A204.1 (cell line): ENCODE measurements around the gene IKZF5.

Experiments
- FAIRE-seq: peaks from 2 replicates; lab custom pipeline; 2012; peaks lifted over from hg19 to GRCh38; lab: Jason Lieb, UNC

The IKZF5 gene

GRCh38 chr10:123016228-123016627 lies 7.6 kb upstream of the IKZF5 start:
- FAIRE-seq, result no peak

GRCh38 chr10:123014772-123015171 lies 6.2 kb upstream of the IKZF5 start:
- FAIRE-seq, result no peak

- FAIRE-seq, result no peak
Measured at GRCh38 chr10:123013456-123014419, 5.1 kb upstream of the IKZF5 start.

GRCh38 chr10:123011987-123012386 lies 3.4 kb upstream of the IKZF5 start:
- no peak for FAIRE-seq

GRCh38 chr10:123009105-123009820 lies 668 bp upstream of the IKZF5 start:
- no peak for FAIRE-seq

GRCh38 chr10:123007558-123008354 lies 839 bp downstream of the IKZF5 start:
- peak; percentile 9 for FAIRE-seq

- FAIRE-seq, result no peak
Measured at GRCh38 chr10:123004298-123004697, 4.3 kb downstream of the IKZF5 start.

GRCh38 chr10:123001370-123001769 lies 7.2 kb downstream of the IKZF5 start:
- FAIRE-seq, result no peak

- FAIRE-seq, result no peak
Measured at GRCh38 chr10:123000155-123000554, 8.4 kb downstream of the IKZF5 start.

- FAIRE-seq, result no peak
Measured at GRCh38 chr10:122999347-122999746, 9.2 kb downstream of the IKZF5 start.

- FAIRE-seq, result no peak
Measured at GRCh38 chr10:122998934-122999333, 9.7 kb downstream of the IKZF5 start.

- FAIRE-seq, result no peak
Measured at GRCh38 chr10:122998360-122998917, 10.2 kb downstream of the IKZF5 start.

- FAIRE-seq, result no peak
Measured at GRCh38 chr10:122997864-122998263, 10.7 kb downstream of the IKZF5 start.

GRCh38 chr10:122995936-122996335 lies 12.7 kb downstream of the IKZF5 start:
- no peak for FAIRE-seq

- FAIRE-seq, result no peak
Measured at GRCh38 chr10:122993797-122994336, 14.7 kb downstream of the IKZF5 start.

GRCh38 chr10:122992031-122992585 lies 16.5 kb downstream of the IKZF5 start:
- FAIRE-seq, result peak; percentile 68

GRCh38 chr10:122990278-122990677 lies 18.3 kb downstream of the IKZF5 start:
- FAIRE-seq, result no peak

GRCh38 chr10:122988501-122988900 lies 20.1 kb downstream of the IKZF5 start:
- no peak for FAIRE-seq

- no peak for FAIRE-seq
Measured at GRCh38 chr10:122986335-122986734, 22.3 kb downstream of the IKZF5 start.

- no peak for FAIRE-seq
Measured at GRCh38 chr10:122984708-122985107, 23.9 kb downstream of the IKZF5 start.

- FAIRE-seq, result no peak
Measured at GRCh38 chr10:122983898-122984297, 24.7 kb downstream of the IKZF5 start.

GRCh38 chr10:122981066-122981464 lies 27.5 kb downstream of the IKZF5 start:
- no peak for FAIRE-seq
